ENCODE measurements around the gene EFTUD2.
A peak's percentile ranks its signal among the peaks of the same experiment; 100 is the strongest.

The EFTUD2 gene

DNA sequence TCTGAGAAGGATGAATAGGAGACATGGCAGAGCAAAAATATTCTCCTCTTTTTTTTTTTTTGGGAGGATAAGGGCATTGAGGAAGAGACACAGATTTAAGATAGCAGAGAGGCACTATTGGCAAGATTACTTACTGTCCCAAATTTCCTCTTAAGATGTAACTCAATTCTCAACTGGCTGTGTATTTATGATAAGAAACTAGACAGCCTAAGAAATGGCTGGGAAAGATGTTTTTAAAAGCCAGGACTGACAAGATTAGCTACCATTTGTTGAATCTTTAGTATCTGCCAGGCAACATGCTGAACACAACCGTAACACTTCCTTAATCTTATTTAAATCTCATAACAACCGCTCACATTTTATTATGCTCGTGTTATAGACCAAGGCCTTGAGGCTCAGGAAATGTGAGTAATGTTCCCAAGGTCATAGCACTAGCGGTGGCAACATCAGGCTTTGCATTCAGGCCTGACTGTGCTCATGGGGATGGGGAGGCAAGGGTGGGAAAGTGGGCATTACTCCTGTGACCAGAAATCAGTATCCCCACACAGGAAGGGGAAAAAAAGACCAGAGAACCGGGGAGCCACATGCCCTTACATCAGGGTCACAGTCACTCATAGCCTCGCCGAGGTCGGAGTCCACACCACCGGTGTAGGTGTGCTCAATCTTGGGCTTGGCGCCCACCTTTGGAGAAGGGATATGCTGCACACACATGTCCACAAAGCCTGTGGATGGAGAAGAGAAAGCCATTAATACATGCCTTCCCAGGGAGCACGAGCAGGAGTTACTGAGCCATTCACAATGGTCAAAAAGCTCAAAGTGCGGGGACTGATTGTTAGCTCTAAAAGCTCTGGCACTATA lies 36.0 kb downstream of the EFTUD2 start:
- POLR2A ChIA-PET: no interaction called here
- no peaks in the 10 kb centered on the region for H3K9me3 ChIP-seq (ENCODE audit: control insufficient read depth, insufficient read depth, low read depth, low read length)
- no peak for TF ChIP-seq ZNF529 (tag by site-specific recombination; IDR thresholded peaks at IDR 0.05; ENCODE audit: insufficient replicate concordance)
- TF ChIP-seq, protein P1, sequence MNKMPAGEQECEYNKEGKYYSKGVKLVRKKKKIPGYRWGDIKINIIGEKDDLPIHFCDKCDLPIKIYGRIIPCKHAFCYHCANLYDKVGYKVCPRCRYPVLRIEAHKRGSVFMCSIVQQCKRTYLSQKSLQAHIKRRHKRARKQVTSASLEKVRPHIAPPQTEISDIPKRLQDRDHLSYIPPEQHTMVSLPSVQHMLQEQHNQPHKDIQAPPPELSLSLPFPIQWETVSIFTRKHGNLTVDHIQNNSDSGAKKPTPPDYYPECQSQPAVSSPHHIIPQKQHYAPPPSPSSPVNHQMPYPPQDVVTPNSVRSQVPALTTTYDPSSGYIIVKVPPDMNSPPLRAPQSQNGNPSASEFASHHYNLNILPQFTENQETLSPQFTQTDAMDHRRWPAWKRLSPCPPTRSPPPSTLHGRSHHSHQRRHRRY (tag by site-specific recombination; IDR thresholded peaks at IDR 0.05): no peak
- no peak for TF ChIP-seq ZNF133 (tag by site-specific recombination; IDR thresholded peaks at IDR 0.05)
- no peak for TF ChIP-seq OVOL3 (tag by site-specific recombination; IDR thresholded peaks at IDR 0.05)
- no peak for TF ChIP-seq ZNF354C (tag by site-specific recombination; IDR thresholded peaks at IDR 0.05; ENCODE audit: borderline replicate concordance, low read depth)
- TF ChIP-seq ZNF747 (tag by site-specific recombination; IDR thresholded peaks at IDR 0.05): no peak
- no peak for TF ChIP-seq ZNF518A (tag by site-specific recombination; conservative IDR thresholded peaks at IDR 0.05; ENCODE audit: low read depth)
- TF ChIP-seq GLI4 (tag by site-specific recombination; IDR thresholded peaks at IDR 0.05): no peak
- TF ChIP-seq, protein P2, sequence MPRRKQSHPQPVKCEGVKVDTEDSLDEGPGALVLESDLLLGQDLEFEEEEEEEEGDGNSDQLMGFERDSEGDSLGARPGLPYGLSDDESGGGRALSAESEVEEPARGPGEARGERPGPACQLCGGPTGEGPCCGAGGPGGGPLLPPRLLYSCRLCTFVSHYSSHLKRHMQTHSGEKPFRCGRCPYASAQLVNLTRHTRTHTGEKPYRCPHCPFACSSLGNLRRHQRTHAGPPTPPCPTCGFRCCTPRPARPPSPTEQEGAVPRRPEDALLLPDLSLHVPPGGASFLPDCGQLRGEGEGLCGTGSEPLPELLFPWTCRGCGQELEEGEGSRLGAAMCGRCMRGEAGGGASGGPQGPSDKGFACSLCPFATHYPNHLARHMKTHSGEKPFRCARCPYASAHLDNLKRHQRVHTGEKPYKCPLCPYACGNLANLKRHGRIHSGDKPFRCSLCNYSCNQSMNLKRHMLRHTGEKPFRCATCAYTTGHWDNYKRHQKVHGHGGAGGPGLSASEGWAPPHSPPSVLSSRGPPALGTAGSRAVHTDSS (tag by site-specific recombination; IDR thresholded peaks at IDR 0.05): no peak
- no peak for TF ChIP-seq OSR2 (tag by site-specific recombination; IDR thresholded peaks at IDR 0.05)
- TF ChIP-seq ZNF707 (tag by site-specific recombination; IDR thresholded peaks at IDR 0.05): no peak
- TF ChIP-seq ZNF585B (tag by site-specific recombination; IDR thresholded peaks at IDR 0.05): no peak
- H3K36me3 ChIP-seq (ENCODE audit: control insufficient read depth in 2 of 2, insufficient read depth in 1 of 2, low read length in 2 of 2): peaks cover 74 to 94% of the 10 kb centered on the region in 2 experiments
- H3K4me1 ChIP-seq (ENCODE audit: control insufficient read depth, insufficient read depth, low read length): no peaks in the 10 kb centered on the region
- CTCF ChIA-PET: interaction anchor here (0.5 to 15.4 kb wide), 17 partner anchors 11 to 414 kb away, joined by 3 to 461 read pairs (median 4); no protein-coding TSS in a partner anchor
- peak overlapping the region; percentile 17; the same call in 1 of the 2 replicates for H3K27ac ChIP-seq (ENCODE audit: extremely low read depth, low read depth, low read length)
- no peak overlapping the region for H3K4me3 ChIP-seq (ENCODE audit: low read depth, low read length)

- POLR2A ChIA-PET: no interaction called here
- Histone ChIP-seq H3K36me3 (ENCODE audit: control insufficient read depth in 2 of 2, insufficient read depth in 1 of 2, low read length in 2 of 2) (peaks cover 74 to 93% of the 10 kb centered on the region in 2 experiments), H3K4me1 (ENCODE audit: control insufficient read depth, insufficient read depth, low read length) (no peaks in the 10 kb centered on the region), H3K4me3 (ENCODE audit: low read depth, low read length) (no peak overlapping the region), H3K9me3 (ENCODE audit: control insufficient read depth, insufficient read depth, low read depth, low read length) (no peaks in the 10 kb centered on the region), H3K27ac (ENCODE audit: extremely low read depth, low read depth, low read length) (no peak overlapping the region)
- TF ChIP-seq ZNF623 (tag by site-specific recombination; IDR thresholded peaks at IDR 0.05) (no peak), HOXA7 (CRISPR knock-in tag; IDR thresholded peaks at IDR 0.05; ENCODE audit: borderline replicate concordance) (no peak)
- TF ChIP-seq, protein P3, sequence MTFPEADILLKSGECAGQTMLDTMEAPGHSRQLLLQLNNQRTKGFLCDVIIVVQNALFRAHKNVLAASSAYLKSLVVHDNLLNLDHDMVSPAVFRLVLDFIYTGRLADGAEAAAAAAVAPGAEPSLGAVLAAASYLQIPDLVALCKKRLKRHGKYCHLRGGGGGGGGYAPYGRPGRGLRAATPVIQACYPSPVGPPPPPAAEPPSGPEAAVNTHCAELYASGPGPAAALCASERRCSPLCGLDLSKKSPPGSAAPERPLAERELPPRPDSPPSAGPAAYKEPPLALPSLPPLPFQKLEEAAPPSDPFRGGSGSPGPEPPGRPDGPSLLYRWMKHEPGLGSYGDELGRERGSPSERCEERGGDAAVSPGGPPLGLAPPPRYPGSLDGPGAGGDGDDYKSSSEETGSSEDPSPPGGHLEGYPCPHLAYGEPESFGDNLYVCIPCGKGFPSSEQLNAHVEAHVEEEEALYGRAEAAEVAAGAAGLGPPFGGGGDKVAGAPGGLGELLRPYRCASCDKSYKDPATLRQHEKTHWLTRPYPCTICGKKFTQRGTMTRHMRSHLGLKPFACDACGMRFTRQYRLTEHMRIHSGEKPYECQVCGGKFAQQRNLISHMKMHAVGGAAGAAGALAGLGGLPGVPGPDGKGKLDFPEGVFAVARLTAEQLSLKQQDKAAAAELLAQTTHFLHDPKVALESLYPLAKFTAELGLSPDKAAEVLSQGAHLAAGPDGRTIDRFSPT (tag by site-specific recombination; IDR thresholded peaks at IDR 0.05): no peak
- TF ChIP-seq, protein P4, sequence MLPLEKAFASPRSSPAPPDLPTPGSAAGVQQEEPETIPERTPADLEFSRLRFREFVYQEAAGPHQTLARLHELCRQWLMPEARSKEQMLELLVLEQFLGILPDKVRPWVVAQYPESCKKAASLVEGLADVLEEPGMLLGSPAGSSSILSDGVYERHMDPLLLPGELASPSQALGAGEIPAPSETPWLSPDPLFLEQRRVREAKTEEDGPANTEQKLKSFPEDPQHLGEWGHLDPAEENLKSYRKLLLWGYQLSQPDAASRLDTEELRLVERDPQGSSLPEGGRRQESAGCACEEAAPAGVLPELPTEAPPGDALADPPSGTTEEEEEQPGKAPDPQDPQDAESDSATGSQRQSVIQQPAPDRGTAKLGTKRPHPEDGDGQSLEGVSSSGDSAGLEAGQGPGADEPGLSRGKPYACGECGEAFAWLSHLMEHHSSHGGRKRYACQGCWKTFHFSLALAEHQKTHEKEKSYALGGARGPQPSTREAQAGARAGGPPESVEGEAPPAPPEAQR (tag by site-specific recombination; IDR thresholded peaks at IDR 0.05): no peak
- CTCF ChIA-PET: interaction anchor here (0.6 to 15.4 kb wide), 10 partner anchors 11 to 129 kb away, joined by 3 to 461 read pairs (median 4); no protein-coding TSS in a partner anchor
Observed at GRCh38 chr17:44862278-44862914, 36.8 kb downstream of the EFTUD2 start.

Data from HEK293 (cell line).